Stimulated activated CD8-positive, alpha-beta memory T cell treated with anti-CD3 and anti-CD28 coated beads, Interleukin-12 subunit alpha, Interleukin-12 subunit beta, amount 100 ng/mL, for 4 hours (primary cell): ENCODE measurements around the gene WDFY3.

Experiments used
- DNase-seq: peaks from one replicate; pipeline ENCODE4 v3.0.0-alpha.2; 2020; ENCODE audit warnings: low read depth

Gene WDFY3

GRCh38 chr4:84966382-84967242 lies at the start of gene WDFY3:
Gene WDFY3, minus strand, starts transcription at chr4:84966690. Its CDS starts 106,099 bp downstream, at chr4:84860591.
- no peak for DNase-seq

GRCh38 chr4:85005865-85006377 lies 39.4 kb upstream of the WDFY3 start:
- no peak for DNase-seq

- no peak for DNase-seq
Measured at GRCh38 chr4:85000343-85000742, 33.9 kb upstream of the WDFY3 start.

- DNase-seq, result no peak
Measured at GRCh38 chr4:84995386-84995785, 28.9 kb upstream of the WDFY3 start.

GRCh38 chr4:84994280-84994679 lies 27.8 kb upstream of the WDFY3 start:
- DNase-seq, result no peak

GRCh38 chr4:84985952-84986351 lies 19.5 kb upstream of the WDFY3 start:
- no peak for DNase-seq

- no peak for DNase-seq
Measured at GRCh38 chr4:84977396-84977795, 10.9 kb upstream of the WDFY3 start.

GRCh38 chr4:84973856-84974255 lies 7.4 kb upstream of the WDFY3 start:
- DNase-seq, result no peak

GRCh38 chr4:84971319-84971932 lies 4.9 kb upstream of the WDFY3 start:
- no peak for DNase-seq

GRCh38 chr4:84968925-84969324 lies 2.4 kb upstream of the WDFY3 start:
- DNase-seq, result no peak

- no peak for DNase-seq
Measured at GRCh38 chr4:84967243-84967690, 777 bp upstream of the WDFY3 start.

- DNase-seq, result no peak
Measured at GRCh38 chr4:84965553-84966381, 723 bp downstream of the WDFY3 start.

- no peak for DNase-seq
Measured at GRCh38 chr4:84964995-84965552, 1.4 kb downstream of the WDFY3 start.

- no peak for DNase-seq
Measured at GRCh38 chr4:84962102-84962501, 4.4 kb downstream of the WDFY3 start.

- no peak for DNase-seq
Measured at GRCh38 chr4:84958434-84958833, 8.1 kb downstream of the WDFY3 start.

- no peak for DNase-seq
Measured at GRCh38 chr4:84957514-84958420, 8.7 kb downstream of the WDFY3 start.

GRCh38 chr4:84956014-84956413 lies 10.5 kb downstream of the WDFY3 start:
- no peak for DNase-seq

- no peak for DNase-seq
Measured at GRCh38 chr4:84954982-84955567, 11.4 kb downstream of the WDFY3 start.

GRCh38 chr4:84952776-84953175 lies 13.7 kb downstream of the WDFY3 start:
- DNase-seq, result no peak

GRCh38 chr4:84952004-84952403 lies 14.5 kb downstream of the WDFY3 start:
- no peak for DNase-seq

GRCh38 chr4:84948056-84948455 lies 18.4 kb downstream of the WDFY3 start:
- DNase-seq, result no peak
